ENCODE data around the gene ZNF512B.

- TF ChIP-seq CTCF (conservative IDR thresholded peaks at IDR 0.05) (no peak), ZFX (IDR thresholded peaks at IDR 0.05) (no peak)
Measured at GRCh38 chr20:64001607-64002011, 31.9 kb upstream of the ZNF512B start.

All from C4-2B (cell line).